HFF-Myc (cell line): ENCODE data around the gene SUSD3.
"Not testable (repeated sequence)": the region's sequence is repeated elsewhere in the genome, so short reads cannot be mapped to it uniquely, and the experiment has no call there.

Experiments
- DNase-seq: peaks from one replicate; pipeline ENCODE4 v3.0.0-alpha.2; 2011; ENCODE audit warnings: low read depth; ENCODE audit errors: extremely low read depth
- H3K4me3 ChIP-seq: replicated peaks from 2 replicates; pipeline ENCODE4 v1.5.1; 2011; ENCODE audit warnings: low read depth, mild to moderate bottlenecking, control low read depth, low read length
- TF ChIP-seq, protein P1 (sequence below): IDR thresholded peaks from 2 replicates; pipeline ENCODE4 v1.5.1; 2012; ENCODE audit warnings: mild to moderate bottlenecking, low read depth, low read length, control low read depth; ENCODE audit errors: missing control alignments

The SUSD3 gene

DNA sequence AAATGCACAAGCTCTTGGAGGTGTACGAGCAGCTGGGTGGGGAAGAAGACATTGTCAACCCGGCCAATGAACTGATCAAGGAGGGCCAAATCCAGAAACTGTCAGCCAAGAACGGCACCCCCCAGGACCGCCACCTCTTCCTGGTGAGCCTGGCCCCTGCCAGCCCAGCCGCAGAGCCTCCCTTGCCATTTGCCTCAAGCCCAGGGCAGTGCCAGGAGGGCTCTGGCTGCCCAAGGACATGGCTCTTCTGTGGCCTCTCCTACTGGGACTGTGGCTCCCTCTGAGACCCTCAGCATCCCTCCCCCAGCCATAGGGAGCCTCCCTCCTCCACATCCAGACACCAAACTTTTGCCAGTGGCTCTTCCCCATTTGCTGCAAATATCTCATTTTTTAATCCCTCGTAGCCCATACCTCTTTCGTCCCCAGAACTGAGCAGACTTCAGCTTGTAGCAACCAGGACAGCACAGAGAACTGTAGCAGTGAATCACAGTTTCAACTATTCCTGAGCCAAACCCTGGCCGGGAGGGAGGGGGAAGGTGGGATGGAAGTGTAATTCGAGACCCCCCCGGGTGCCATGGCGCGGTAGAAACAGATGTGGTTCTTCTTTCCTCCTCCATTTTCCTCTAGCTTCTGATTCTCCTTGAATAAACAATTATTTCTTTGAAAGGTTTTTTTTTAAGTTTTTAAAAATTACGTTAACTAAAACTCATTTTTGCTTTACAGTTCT, 44.5 kb upstream of the SUSD3 start:
- no peak for DNase-seq

DNA sequence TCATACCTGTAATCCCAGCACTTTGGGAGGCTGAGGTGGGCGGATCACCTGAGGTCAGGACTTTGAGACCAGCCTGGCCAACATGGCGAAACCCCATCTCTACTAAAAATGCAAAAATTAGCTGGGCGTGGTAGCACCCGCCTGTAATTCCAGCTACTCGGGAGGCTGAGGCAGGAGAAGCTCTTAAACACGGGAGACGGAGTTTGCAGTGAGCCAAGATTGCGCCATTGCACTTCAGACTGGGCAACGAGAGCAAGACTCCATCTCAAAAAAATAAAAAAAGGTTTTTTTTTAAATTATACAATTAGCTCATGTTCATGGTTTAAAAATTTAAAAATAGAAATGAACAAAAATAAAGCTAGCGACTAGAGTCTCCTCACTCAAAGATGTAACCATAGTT, 43.3 kb upstream of the SUSD3 start:
- not testable (repeated sequence) for DNase-seq

More for the DNA sequence above, 44.5 kb upstream of the SUSD3 start:
- TF ChIP-seq, protein P1, sequence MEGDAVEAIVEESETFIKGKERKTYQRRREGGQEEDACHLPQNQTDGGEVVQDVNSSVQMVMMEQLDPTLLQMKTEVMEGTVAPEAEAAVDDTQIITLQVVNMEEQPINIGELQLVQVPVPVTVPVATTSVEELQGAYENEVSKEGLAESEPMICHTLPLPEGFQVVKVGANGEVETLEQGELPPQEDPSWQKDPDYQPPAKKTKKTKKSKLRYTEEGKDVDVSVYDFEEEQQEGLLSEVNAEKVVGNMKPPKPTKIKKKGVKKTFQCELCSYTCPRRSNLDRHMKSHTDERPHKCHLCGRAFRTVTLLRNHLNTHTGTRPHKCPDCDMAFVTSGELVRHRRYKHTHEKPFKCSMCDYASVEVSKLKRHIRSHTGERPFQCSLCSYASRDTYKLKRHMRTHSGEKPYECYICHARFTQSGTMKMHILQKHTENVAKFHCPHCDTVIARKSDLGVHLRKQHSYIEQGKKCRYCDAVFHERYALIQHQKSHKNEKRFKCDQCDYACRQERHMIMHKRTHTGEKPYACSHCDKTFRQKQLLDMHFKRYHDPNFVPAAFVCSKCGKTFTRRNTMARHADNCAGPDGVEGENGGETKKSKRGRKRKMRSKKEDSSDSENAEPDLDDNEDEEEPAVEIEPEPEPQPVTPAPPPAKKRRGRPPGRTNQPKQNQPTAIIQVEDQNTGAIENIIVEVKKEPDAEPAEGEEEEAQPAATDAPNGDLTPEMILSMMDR = no peak
- no peak overlapping the region for H3K4me3 ChIP-seq

DNA sequence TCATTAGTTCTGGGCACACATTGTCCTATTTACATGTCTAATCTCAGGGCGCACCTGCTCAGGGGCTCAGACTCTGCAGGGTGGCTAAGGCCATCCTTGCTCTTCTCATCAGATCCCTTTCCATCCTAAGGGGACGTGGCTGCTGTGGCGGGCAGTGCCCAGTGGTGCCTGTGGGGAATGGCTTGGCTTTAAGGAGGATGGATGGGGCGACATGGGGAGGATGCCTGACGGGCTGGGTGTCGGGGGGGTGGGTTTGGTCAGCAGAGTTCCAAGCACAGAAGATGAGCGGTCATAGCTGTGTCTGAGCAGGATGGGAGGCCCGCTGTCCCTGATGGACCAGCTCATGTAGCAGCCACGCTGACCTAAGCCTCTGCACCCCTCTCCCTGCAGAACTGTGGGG, 40.9 kb upstream of the SUSD3 start:
- TF ChIP-seq, protein P1 = no peak
- DNase-seq = no peak
- H3K4me3 ChIP-seq = no peak overlapping the region

More for the DNA sequence above, 43.3 kb upstream of the SUSD3 start:
- H3K4me3 ChIP-seq = not testable (repeated sequence)

DNA sequence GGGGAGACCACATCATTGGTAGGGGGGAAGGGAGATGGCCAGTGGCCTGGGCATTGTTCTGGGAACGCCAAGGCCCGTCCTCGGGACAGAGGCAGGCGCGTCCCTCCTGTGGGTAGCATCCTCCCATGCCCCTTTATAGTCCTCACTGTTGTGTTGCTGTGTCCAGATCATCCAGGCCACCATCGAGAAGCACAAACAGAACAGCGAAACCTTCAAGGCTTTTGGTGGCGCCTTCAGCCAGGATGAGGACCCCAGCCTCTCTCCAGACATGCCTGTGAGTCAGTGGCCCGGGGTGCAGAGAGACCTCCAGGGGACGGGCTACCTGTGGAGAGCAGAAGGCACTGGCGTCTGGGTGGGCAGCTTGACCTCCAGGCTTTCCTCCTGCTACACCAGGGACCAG, 38.4 kb upstream of the SUSD3 start:
- no peak overlapping the region for H3K4me3 ChIP-seq
- TF ChIP-seq, protein P1 = no peak
- DNase-seq = no peak

DNA sequence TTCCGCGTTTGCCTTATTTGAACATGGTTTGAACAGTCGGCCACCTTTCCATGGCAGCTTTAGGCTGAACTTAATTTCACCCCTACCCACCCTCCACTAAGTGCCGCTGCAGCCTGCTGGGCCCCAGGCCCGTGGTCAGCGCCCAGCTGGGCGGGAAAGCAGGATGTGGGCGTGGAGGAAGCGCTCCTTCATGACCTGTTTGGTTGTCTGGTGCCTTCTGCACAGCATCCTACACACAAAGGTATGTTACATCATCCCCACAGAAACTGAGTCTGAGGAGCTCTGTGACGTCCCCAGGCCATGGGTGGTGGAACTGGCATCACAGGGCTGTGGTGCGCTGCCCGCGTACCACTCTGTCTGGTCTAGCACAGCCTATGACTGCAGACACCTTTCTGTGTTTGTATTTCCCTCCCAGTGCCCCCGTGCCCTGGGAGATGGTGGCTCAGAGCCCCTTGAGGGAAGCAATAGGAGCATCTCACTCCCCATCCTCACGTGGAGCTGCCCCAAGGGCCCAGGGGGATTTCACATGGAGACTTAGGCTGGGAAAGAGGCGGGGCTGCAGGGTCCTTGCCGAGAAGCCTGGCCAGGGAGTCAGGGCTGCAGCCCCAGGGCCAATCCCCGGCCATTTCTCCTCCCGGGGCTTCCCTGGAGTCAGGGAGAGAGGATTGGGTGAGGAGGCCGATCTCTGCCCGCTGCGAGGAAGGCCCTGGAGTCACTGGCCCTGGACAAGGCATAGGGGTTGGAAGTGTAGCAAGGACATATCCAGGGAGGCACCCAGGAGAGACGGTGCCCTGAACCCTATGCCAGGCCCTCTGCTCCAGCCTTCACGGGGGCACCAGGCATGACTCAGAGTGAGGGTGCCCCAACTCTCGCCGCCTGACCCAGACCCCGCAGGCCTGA, 37.5 kb upstream of the SUSD3 start:
- no peak overlapping the region for H3K4me3 ChIP-seq
- no peak for DNase-seq
- TF ChIP-seq, protein P1 = no peak

DNA sequence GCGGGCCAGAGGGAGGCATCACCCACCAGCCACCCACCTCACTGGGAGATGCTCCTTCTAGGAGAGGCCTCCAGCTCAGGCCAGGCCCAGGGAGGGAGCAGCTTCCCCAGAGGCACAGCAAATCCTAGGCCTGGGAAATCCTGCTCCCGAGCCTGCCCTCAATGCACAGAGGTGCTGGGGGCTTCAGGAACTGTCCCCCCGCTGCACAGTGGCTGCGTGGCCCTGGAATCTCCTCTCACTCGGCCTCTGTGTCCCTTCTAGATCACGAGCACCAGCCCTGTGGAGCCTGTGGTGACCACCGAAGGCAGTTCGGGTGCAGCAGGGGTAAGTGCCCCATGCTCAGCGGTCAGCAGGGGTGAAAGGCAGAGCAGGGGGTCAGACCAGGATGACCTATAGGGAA, 36.4 kb upstream of the SUSD3 start:
- no peak for DNase-seq
- TF ChIP-seq, protein P1 = no peak
- no peak overlapping the region for H3K4me3 ChIP-seq
